HCEC 1CT (cell line): ENCODE data around the gene ADAM33.

Source experiments
- DNase-seq: peaks from one replicate; pipeline ENCODE4 v3.0.0-alpha.2; 2017

ADAM33 gene

DNA sequence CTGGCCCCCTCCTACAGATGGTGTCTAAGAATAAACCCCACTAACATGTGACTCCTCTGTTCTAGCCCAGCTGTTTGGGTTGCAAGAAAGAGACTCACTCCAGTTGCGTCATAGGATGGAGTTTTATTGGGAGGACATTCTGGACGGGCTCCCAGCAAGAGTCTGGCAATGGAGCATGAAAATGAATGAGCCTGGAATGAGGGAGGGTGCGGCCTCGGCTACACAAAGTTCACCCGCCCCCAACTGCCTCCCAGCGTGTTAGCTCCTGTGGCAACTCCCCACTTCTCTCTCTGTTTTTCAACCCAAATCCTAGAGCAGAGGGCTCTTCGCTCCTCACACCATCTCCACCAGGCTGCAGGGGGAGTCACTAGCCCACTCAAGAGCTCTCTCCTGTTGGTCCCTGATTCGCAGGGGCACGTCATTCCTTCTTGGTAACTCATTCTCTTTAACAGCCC is 5.1 kb upstream of the ADAM33 start:
- DNase-seq: peak; percentile 87

DNA sequence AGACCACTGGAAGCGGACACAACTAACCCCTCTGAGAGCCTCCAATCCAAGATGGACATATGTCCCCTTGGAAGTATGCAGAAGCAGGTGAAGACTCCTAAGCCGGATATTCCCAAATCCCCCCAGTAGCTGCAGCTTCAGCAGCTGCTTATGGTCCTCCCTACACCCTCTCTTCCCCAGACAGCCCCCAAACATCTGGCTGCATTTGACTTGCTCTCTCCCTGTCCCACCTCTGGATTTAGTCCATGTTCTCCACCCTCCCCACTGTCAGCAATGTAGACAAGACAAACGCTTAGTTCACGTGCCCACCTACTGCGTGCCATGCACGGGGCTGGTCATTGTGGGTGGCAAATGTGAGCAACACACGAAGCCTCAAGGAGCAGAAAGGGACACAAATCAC is 4.6 kb upstream of the ADAM33 start:
- no peak for DNase-seq

DNA sequence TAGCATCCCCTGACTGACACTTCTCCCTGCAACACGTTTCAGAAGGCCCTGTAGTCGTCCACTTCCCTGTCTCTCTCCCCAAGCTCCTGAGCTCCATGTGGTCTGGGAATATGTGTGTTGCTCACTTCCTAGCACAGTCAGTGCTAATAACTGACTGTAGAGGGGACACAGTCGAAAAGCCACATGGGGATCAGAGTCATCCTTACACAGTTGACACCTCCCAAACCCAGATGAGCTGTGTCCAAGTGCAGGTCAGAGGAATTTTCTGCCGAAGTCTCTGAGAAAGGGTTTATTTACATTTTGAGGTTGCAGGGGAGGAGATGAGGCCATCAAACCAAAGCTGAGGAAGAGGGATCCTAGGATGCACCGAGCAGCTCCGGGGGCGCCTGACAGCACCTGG is 3.5 kb upstream of the ADAM33 start:
- DNase-seq: no peak

DNA sequence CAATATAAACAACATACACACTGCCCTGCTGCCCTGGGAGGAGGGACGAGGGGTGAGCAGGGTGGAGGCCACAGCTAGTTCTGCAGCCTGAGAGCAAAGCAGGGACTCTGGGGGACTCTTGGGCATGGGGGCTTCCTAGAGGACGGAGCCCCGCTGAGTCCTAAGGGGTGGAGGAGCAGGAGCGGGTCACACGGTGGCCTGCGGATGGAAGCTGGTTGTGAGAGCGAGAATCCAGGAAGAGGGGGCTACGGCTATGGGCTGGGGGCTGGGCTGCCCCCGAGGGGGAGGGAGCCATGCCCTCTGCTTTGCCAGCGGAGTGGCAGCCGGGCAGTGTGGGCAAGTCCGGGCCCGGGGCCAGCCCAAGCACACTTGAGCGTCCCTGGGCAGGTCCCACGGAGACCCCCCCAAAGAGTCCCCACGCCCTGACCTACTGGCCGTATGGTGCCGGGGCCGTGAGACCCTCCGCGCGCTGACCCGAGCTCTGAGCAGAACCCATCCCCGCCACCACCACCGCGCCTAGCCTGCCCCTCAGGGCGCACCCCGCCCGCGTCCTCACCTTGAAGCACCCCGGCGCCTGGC is 369 bp downstream of the ADAM33 start:
- DNase-seq: no peak

DNA sequence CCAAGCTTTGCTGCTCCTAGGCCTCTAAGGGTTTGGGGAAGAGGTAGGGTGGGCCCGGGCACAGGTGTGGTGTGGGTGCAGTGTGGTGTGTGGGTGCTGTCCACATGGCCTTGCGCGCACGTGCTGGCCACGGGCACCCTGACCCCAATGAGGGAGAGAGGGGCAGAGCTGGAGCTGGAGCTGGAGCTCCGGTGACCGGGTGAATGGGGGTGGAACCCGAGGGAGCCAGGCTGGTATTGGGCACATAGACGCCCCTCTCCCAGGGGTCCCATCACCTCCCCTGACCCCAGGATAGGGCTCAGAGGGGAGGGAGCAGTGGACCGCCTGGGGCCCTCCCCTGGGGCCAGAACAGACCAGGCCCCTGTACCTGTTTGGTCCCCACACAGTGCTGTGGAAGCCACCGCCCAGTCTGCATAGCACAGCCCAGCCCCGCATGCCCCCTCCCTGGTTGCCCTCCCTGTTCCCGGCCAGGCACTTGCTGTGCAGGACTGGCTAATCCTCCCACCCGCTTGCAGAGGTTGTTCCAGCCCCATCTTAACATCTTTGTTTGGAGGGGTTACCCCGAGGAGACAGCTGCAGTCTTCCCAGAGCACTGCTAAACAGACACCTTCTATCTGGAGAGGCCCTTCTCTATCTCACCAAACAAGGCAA is 984 bp downstream of the ADAM33 start:
- no peak for DNase-seq

DNA sequence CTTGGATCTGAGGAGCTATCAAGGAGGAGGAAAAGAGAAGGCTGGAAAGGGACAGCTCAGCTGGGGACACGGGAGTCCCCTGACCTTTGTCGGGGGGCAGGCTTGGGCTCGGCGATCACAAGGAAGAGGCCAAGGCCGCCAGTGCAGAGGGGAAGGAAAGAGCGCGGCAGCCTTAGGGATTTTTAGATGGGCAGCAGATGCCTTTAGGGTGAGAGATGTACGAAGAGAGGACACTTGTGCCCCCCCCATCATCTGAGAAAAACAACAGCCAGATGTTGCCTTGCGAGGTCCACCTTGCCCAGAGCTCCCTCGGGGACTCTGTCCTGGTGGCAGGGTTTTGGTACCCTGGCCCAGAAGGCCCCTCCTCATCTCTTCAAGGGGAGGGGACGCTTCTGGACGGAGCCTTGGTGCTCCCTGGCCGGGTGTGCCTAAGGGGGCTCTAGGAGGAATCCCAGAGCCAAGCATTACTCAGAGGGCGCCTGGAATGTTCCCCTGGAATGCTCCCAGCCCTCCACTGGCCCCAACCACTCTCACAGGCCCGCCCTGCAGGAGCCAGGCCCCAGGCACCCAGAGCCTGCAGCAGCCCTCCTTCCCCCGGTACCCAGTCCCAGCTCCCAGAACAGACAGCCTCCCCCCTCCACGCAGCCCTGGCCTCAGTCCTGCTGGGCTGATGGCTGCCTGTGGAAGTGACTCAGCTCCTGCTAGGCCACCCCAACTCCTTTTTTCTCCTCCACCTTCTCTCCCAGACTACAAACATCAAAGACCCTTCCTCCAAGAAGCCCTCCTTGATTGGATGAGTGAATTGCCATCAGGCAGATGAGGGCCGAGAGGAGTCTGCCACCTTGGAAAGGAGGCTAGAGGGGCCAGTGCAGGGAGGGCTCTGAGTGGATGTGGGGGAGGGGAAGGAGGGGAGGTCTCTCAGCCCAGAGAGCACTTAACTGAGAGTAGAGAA is 1.8 kb downstream of the ADAM33 start:
- DNase-seq: peak; percentile 28

DNA sequence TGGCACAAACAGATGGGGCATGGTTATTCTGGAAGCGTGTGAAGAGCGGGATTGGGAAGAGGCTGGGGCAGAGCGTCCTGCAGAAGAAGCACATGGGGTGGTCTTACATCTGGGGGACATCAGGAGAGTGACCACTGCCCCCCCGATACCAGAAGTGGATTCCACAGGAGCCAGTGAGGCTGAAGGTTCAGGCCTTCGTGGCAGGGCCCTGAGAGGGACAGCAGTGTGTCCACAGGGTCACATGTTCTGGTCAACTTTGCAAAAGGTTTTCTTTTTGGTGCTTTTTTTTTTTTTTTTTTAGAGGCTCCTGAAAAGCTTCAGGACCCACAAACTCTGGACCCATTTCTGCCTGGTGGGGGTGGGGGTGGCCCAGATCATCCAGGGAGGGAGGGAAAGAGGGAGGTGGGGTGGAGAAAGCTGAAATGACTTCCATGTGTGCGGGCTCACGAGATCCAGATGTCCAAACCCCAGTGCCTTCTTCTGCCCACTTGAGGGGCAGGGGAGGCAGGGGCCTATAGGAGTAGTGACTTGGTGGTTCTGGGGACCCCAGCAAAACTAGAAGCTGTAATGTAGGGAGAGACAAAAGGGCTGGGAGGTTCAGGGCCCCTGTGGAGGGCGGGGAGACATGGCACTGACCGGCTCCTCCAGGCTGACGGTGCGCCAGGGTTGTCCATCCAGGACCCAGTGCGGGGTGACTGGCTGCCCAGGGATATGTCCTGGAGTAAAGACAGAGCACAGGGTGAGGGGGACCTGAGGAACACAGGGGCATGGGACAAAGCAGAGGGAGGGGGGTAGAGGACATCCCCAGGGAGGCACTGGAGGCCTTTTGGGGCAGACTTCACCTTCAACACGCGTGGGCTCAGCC is 2.7 kb downstream of the ADAM33 start:
- no peak for DNase-seq

DNA sequence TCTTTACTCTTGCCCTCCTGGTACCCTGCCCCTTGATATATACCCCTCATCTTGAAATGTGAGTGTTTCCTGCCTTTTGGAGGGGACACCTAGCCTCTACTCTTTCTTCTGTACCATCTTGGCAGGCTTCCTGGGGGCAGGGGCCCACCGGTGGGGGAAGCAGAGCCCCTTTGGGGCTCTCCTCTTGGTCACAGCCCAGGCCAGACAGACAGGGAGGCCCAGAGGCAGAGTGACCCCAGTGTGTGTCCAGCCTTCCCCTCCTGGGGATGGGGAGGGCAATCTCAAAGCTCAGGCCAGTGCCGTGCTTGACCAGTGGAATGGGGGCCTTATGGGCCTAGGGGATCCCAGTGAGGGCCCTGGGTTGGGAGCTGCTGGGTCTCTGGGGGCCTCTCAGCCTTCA is 3.6 kb downstream of the ADAM33 start:
- no peak for DNase-seq

DNA sequence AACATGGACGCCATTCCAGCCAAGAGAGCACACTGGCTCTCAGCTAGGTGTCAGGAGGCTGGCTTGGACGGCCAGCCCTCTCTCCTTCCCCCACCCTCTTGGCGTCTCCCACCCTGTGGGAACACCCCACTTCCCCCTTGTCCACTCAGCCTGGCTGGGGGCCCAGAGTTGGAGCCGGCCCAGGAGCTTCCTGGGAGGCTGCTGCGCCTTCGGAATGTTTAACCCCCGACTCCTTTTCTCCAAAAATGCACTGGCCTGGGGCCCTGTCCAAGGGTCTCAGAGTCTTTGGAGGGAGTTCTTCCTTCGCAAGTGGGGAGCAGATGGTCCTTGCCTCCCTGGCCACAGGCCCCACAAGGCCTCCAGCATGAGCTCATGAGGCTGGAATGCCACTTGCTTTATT is 4.1 kb downstream of the ADAM33 start:
- DNase-seq: no peak

DNA sequence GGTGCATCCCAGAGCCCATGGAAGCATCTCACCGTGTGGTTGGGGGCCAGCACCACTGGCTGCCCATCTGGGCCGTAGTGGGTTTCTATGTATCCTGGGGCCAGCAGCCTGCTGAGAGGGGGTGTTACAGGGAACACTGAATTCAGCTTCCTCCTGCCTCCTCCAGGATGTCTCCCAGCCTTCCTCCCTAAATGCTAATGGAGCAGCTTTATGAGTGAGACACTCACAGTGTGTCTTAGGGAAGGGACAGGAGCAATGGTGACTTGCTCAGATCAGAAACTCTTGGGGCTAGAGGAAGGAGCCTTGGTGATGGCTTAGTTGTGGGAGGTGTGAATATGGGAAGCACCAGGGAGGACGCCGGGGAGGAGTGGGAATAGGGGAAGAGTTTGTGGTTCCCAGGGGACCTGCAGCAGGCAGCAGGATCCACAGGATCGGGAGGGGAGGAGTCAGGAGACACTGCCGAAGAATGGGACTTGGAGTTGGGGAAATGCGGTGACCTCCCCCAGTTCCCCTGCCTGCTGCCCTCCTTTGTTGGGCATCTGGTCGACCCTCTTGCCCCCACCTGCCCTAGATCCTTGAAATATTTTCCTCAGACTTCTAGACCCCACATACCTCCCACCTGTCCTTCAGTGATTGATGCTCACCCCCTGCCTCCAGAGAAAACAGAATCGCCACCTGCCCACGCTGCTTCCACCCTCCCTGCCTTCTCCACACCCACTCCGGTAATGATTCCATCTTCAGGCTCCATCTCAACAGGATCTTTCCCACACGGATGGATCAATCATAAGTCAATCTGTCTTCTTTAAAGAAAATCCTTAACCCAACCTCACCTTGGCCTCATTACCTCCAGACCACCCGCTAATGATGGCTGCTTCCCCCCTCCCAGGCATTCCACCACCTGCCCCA is 6.6 kb downstream of the ADAM33 start:
- DNase-seq: no peak

DNA sequence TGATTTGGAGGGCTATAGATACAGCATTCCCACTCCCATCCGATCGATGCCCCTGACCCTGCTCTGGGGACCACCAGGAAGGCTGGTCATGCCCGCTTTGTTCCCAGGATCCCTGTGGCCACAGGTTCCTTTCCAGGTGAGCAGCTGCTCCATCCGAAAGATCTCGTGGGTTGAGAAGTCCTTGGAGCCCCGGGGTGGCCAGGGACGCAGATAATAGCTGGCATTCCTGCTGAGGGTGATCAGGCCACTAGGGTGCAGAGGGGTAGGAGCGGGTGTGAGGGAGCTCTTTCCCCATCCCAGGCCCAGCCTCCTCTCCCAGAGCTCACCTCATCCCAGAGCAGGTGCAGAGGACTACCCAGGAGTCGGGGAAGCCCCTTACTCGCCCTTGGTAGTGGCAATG is 7.4 kb downstream of the ADAM33 start:
- no peak for DNase-seq

DNA sequence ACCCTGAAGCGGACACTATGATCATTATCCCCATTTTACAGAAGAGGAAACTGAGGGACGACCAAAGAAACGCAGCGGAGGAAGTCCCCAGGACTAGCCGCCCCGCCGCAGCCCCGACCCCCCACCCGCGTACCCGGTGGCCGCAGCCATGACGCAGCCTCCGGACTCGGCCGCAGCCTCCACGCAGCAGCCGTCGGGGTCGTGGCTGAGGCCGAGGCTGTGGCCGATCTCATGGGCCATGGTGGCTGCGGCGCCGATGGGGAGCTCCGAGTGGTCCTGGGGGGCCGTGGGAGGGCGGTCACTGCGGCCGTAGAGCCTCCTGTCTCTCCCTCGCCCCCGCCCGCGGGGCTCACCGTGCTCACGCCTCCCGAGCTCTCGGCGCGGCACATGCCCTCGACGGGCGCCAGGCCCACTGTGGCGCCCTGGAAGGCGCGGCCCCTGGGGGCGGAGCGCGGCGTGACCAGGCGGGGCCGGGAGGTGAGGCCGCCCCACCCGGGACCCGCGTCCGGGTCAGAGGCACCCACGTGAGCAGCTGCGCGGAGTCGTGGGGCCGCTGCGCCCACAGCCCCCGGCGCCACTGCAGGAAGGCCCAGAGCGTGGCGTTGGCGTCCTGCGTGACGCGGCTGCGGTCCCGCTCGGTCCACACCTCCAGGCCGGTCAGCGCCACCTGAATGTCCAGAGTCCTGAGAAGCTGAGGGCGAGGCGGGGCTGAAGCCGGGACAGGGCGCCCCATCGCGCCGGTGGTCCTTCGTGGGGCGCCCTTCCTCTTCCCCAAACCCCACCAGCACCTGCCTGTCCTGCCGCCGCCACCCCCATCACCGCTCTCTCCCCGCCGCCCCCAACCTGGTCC is 8.4 kb downstream of the ADAM33 start:
- DNase-seq: no peak

DNA sequence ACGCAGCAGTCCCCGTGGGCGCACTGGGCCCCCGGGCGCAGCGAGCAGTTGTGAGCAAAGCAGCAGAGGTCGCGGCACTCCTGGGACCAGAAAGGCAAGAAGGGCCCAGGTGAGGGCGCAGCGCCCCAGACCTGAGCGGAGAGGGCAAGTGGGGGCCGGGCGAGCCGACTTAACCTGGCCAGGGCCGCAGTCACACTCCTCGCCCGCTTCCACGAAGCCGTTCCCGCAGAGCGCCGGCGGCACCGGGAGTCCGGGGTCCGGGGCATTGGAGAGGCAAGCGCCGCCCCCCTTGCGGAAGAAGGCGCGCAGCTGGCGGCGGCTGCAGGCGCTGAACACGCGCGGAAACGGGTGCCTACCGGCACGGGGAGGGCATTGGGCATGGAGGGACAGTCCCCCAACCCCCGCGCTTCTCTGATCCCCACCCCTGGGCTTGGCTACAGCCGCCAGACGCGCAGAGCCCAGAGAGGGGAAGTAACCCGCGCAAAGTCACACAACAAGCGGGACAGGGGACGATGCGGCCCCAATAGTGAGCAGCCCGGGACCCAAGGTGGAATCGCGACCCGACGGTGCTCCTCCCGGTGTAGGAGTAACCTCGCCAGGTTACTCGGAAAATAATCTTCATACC is 9.2 kb downstream of the ADAM33 start:
- no peak for DNase-seq

DNA sequence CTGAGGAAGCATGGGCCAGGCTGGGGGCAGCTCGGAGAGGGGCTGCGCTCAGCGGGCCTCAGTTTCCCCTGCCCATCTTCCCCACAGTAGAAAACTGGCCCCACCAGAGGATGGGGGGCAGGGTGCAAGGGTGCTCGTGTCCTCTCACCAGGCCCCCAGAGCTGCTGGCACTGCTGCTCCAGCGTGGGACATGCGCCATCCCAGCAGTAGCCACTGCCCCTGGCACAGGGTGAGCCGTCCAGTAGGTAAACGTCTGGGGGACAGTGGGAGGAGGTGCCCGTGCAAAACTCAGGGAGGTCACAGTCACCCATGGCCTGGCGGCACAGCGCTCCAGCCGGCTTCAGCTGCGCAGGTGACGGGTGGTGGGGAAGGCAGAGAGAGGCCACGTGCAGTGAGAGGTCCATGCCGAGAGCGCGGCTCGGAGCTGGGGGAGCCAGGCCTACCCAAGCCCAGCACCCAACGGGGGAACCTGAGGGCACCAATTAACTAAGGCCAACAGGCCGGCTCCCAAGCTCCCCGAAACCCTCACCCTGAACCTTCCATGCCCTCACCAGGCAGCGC is 9.7 kb downstream of the ADAM33 start:
- no peak for DNase-seq

DNA sequence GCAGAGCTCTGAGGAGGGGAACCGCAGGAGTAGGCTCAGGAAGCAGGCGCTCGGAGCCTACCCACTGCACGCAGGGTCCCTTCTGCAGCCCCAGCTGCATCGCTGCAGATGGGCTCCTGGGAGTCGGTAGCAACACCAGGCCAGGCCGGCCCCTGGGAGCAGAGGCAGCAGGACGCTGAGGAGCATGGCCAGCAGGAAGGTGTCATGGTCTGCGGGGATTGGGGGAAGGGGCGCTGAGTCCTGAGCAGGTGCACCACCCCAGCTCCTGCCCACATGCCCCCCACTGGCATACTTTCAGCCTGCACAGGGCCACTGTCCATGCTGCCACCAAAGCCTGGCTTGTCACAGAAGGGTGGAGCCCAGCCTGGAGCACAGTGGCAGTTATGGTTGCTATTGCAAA is 10.9 kb downstream of the ADAM33 start:
- no peak for DNase-seq

DNA sequence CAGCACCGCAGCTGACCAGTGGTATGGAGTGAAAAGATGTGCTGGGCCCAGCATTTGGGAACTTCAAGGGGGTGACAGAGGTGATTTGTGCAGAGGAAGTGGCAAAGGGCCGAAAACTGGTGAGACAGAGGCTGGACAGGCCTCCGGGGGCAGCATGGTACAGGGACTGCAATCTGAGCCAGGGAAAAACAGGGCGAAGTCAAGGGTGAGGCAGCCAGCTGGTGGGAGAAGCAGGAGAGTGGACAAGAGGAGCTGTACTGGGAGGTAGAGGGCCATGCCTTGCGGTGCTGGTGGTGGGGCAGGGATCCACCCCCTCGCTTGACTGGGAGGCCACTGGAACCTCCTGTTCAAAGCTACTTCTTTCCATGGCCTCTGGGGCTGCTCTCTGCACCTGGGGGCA is 11.3 kb downstream of the ADAM33 start:
- no peak for DNase-seq

DNA sequence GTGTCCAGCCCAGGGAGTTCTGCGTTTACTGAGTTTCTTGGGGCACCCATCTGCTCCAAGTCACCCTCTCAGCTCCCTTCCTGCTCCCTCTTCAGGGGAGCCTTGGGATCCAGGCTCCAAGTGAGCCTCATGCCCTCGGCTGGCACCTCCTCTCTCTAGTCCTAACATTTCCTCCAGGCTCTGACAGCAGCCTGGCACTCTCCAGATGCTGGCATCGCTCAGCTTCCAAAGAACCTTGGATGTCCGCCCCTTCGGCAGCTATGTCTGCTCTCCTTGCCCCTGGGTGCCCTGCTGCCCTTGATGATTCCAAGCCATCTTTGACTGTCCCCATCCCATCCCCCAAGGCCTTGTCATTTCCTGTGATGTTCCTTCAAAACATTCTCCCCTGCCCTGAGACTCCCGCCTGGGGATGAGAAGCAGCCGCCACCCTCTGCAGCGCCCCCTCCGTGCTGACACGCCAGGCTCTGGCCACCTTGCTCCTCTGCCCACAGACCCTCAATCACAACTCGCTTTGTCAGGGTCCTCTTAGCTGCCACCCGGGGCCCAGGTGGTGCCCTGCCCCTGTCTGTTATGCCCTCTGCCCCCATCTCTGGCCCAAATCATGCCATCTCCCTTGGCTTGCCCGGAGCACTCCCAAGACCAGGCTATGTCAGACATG is 12.0 kb downstream of the ADAM33 start:
- no peak for DNase-seq

DNA sequence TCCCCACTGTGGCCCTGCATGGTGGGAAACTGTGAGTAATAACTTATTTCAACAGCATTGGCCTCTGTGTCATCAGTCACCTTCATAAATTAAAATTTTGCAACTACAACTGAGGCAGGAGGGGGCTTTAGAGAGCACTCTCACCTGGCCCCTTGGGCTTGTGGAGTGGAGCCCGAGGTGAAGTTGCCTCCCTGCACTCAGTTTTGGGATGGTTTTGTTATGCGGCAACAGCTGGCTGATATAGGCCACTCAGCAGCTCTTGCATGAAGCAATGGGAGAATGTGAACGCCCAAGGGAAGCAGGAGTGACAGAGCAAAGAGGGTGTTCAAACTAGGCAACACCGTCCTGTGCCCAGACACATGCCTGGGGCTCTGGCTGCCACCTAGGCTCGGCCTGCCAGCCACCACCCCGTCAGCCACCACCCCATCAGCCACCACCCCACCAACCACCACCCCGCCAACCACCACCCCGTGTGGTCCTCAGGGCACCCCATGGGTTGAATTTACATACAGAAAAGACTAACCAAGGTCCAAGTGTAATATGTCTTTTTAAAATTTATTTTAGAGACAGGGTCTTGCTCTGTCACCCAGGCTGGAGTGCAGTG is 14.3 kb downstream of the ADAM33 start:
- DNase-seq: no peak

DNA sequence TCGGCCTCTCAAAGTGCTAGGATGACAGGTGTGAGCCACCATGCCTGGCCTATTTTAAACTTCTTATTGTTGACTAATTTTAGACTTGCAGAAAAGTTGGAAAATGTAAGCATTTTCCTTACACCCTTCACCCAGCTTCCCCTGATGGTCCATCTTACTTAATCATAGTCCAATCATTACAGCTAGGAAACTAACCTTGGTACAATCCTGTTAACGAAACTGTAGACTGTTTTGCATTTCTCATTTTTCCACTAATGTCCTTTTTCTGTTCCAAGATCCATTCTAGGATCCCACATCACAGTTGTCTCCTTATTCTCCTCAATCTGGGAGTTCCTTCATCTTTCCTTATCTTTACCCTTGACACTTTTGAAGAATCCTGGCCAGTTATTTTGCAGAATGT is 18.0 kb downstream of the ADAM33 start:
- DNase-seq: no peak
